Activated T-helper 9 cell treated with anti-CD3 and anti-CD28 coated beads, Interleukin-2, amount 50 U/mL, for 16 hours (primary cell): ENCODE results near the gene HABP2.

Source experiments
- DNase-seq: peaks from one replicate; pipeline ENCODE4 v3.0.0-alpha.2; 2020; ENCODE audit warnings: low read depth

HABP2 gene

GRCh38 chr10:113631684-113632367 is 79.0 kb downstream of the HABP2 start:
- DNase-seq: no peak
